GM19438 (cell line): ENCODE data around the gene RHEB.

Experiments
- ATAC-seq: cut with Tn5 transposase; IDR thresholded peaks from one replicate; pipeline ENCODE4 v1.9.1; 2021; ENCODE audit warnings: low read depth; ENCODE audit not compliant: unreplicated experiment

RHEB gene

DNA sequence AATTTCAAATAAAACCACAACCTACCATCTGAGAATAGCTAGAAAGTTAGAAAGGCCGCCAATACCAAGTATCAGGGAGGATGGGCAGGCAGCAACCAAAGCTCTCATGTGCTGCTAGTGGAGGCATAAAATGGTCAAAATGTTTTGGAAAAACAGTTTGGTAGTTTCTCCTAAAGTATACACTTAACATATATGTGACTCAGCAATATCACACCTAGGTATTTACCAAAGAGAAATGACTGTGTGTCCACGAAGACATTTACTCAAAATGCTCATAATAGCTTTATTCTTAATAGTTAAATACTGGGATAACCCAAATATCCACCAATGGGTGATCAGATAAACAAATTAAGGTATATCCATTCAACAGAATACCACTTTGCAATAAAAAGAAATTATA lies 14.3 kb downstream of the RHEB start:
- ATAC-seq: no peak

- no peak for ATAC-seq
These were observed 14.9 kb downstream of the RHEB start for GRCh38 chr7:151504715-151505326.

DNA sequence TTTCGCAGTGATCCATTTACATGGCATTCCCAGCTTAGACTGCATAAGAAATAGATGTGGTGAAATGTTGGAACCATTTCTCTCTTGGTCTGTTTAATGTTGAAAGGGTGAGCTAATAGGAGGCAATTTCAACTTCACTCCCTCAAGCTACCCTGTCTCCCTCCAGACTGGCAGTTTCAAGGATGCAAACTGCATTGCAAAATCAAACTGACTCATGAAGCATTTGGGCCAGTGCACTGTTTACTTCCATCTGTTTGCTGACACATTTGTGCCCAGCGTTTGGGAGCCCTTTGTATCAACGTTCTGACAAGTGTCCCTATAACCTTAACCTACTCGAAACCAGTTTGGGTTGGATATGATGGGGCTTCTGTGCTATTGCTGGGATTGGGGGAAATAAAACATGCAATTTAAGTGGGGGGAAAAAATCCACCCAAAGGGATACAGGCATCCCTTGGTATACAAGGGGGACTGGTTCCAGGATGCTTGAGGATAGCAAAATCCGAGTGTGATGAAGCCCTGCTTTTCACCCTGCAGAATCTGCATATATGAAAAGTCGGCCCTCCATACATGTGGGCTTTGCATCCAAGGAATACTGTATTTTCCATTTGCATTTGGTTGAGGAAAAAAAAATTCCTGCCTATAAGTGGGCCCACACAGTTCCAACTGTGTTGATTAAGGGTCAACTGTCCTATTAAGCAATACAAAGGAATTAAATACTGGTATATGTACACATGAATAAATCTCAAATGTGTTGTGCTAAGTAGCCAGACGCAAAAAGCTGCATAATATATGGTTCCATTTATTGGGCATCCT lies 15.6 kb downstream of the RHEB start:
- ATAC-seq: no peak

- ATAC-seq: no peak
These were observed 18.0 kb downstream of the RHEB start for GRCh38 chr7:151501676-151502075.

DNA sequence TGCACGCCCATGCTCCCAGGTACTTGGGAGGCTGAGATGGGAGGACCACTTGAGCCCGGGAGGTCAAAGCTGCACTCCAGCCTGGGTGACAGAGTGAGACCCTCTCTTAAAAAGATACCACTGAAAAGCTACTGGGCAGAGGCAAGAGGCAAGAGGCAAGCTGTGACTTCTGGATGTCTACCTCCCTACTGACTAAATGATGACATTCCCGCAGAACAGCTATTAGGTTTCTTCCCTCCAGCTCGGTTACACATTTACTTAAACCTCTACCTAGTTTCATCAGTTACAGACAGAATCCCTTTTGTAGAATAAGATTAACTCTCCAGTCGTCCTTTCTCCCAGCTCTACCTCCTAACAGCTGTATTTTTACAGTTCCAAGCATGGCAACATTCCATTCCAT lies 21.2 kb downstream of the RHEB start:
- no peak for ATAC-seq

- ATAC-seq: no peak
These were observed 22.3 kb downstream of the RHEB start for GRCh38 chr7:151497306-151497871.

GRCh38 chr7:151495360-151495759 lies 24.3 kb downstream of the RHEB start:
- no peak for ATAC-seq

DNA sequence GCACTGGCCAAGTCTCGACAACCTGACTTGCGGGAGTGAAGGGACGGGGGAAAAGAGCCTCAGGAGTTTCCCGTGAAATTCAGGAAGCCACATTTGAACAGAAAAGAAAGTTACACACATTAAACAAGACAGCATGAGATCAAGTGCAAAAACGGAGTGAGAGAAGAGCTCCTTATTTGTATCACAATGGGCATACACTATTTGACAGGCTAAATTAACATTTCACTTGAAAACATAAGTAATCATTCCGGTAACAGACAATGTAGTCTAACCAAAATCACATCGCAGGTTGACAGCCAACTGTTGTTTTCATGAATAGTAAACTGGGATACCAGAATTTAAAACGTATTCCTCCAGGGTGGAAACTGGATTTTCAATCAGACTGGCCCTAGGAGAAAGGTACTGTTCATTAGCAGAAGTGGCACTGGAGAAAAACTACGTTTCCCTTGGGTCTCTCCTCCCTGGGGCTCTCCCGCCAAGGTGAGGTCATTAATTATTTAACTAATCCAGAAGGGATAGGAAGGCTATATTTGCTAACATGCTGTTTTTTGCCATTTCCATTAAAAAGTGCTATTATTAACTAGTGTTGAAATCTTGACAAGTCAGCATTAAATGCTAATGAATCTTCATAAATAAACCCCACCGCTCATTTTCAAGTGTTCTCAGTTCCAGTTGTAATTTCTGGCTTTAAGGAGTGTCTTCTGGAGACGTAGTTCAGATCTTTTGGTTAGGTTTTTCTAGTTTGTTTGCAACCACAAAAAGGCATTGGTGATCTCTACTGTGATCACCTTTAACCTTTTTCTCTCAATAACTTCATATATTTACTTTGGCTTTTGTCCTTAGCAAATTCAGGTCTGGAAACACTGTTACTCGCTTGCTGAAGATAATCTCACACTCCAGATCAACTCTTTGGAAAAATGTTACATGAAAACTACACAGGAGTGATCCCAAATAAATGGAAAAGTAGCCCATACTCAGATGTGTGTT lies 25.1 kb downstream of the RHEB start:
- no peak for ATAC-seq

- no peak for ATAC-seq
These were observed 26.6 kb downstream of the RHEB start for GRCh38 chr7:151493083-151493482.

DNA sequence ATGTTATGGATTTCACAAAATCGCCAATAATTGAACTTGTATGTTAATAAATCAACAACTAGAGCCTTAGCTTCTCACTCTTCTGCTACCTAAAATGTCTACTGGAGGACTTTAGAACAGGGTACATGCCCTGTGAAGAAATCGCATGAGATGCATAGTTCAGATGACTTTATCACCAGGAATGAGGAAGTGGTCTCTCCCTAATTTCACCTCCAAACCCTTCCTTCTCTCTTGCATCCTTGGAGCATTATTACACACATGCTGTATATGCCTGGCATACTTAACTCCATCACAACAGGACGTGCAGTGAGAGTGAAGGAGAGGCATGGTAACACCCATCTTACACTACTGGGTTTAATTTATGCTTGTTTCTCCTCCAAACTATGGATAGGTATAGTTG lies 27.8 kb downstream of the RHEB start:
- ATAC-seq: no peak

DNA sequence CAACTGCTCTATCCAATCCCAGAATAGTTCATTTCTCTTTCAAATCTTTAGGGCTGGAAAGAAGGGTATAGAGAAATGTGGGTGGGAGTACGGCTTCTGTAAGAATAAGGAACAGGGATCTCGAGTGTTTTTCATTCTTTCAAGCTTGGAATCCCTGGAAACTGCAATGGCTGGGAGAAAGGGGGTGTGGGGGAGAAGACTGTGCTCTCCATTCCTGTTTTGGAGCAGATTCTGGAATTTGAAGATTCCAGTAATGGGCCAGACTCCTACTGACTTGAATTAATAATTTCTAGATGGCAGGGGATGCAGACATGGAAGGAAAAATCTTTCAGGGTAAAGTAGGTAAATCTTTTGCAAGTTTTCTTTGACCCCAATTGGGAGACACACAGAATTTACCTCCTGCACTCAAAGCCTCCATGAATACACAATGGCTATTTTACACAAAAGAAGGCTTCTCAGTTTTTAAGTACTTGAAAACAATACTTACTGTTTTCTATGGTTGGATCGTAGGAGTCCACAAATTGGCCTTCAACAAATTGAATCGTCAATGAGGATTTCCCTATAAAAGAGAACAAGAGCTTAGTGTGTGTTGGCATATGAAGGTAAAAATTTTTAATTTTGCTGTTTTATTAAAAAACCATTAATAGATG lies 29.1 kb downstream of the RHEB start:
- no peak for ATAC-seq

DNA sequence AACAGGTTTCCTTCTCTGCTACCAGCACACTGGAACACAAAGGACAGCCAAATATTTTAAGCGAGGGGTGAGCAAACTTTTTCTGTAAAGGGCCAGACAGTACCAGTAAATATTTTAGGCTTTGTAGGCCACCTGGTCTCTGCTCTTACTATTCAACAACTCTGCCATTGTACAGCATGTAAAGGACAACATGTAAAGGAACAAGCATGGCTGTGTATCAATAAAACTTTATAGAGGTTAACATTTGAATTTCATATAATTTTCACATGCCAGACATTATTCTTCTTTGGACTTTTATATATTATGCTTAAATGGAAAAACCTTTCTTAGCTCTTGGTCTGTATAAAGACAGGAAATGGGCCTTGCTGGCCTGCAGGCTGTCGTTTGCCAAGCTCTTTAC lies 30.2 kb downstream of the RHEB start:
- no peak for ATAC-seq

DNA sequence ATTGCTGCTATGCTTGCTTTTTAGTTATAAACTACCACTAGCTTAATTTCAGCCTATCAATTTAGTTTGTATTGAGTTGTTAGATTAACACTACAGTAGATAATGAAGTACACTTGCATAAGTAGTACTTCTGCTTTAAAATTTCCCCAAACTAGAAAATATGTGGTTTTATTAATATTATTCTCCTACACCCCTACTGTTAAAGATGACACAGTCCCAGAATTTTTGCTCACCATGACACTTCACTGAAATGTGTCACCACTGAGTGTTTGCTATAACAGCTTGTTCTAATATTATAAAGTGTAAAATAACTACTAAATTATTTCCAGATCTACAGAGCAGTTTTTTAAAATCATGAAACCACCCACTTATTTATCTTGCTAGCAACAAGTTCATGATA lies 31.6 kb downstream of the RHEB start:
- no peak for ATAC-seq

DNA sequence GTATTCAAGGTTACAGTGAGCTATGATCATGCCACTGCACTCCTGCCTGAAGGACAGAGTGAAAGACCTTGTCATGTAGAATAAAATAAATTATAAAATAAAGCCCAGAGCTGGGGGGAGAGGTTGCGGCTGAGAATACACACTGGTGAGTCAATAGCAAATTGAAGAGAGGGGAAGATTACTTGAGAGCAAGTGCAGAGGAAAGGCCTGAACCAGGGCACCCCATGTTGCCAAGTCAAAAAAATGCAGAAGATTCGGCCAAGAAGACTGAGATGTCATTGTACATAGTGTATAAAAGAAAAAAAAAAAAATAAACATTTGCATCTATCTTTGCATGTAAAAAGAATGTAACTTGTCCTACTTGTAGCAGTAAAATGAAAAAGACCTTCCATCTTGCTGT lies 32.5 kb downstream of the RHEB start:
- no peak for ATAC-seq

DNA sequence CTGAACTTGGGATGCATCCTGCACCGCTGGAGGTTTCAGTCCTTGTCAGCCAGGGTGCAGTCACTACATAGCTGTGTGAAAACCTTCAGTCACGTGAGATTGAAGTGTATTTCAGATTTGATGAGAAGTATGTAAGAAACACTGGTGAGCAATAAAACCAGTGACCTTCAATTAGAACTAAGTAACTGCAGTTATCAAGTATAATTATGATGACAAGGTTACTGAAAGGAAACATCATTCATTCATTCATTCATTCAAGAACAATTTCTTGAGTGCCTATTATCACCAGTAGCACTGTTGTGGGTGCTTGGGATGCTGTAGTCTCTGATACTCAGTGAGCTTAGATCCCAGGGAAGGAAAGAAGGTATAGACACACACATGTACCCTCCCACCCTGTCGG lies 33.6 kb downstream of the RHEB start:
- ATAC-seq: no peak

GRCh38 chr7:151484971-151485707 lies 34.6 kb downstream of the RHEB start:
- ATAC-seq: no peak

DNA sequence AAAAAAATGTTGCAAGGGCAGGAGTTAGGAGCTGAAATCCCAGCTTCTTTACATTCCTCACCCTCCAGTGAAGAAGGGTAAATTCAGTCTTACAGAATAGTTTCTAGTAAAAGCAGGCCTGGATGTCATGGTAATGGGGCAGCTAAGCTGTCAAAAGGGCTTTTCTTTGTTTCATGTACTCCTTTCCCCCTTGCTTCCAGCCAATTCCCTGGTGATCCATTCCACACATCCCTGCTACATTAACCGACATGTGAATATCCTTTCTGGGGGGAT lies 36.0 kb downstream of the RHEB start:
- ATAC-seq: no peak

- no peak for ATAC-seq
These were observed 36.6 kb downstream of the RHEB start for GRCh38 chr7:151482883-151483710.
